Sigmoid colon (tissue), 7 donors: ENCODE results near the gene KLHL42. TPM values are rescaled to one million over a fixed set of nuclear protein-coding genes. Genes with fewer than 3 reads are reported as not detected.

Source experiments
- DNase-seq: peaks from one replicate; pipeline ENCODE4 v3.0.0-alpha.2; 2019
- H3K27ac ChIP-seq, 4 donors: fragments of 200-600 bp; sonication (generic); one replicate each; pipeline ENCODE4 v1.5.1; 2016 to 2019; ENCODE audit warnings: mild to moderate bottlenecking in 1 of 4
- H3K27me3 ChIP-seq, 3 donors: fragments of 200-600 bp; sonication (generic); one replicate each; pipeline ENCODE4 v1.5.1; 2019; ENCODE audit warnings: mild to moderate bottlenecking in 1 of 3
- H3K36me3 ChIP-seq, 4 donors: fragments of 200-600 bp; sonication (generic); one replicate each; pipeline ENCODE4 v1.5.1; 2016 to 2019
- H3K4me1 ChIP-seq, 4 donors: fragments of 200-600 bp; sonication (generic); one replicate each; pipeline ENCODE4 v1.5.1; 2017 to 2019
- H3K4me3 ChIP-seq, 4 donors: fragments of 200-600 bp; sonication (generic); one replicate each; pipeline ENCODE4 v1.5.1; 2017 to 2019; ENCODE audit warnings: mild to moderate bottlenecking in 2 of 4, moderate library complexity in 1 of 4
- H3K9me3 ChIP-seq, 4 donors: fragments of 200-600 bp in 3 of 4; sonication (generic) in 3 of 4; one replicate each; pipeline versions ENCODE4 v1.5.1 to v1.6.1; 2013 to 2019
- CTCF ChIP-seq, 4 experiments: fragments of 450-650 bp in 3 of 4; fragments of 200-600 bp in 1 of 4; IDR thresholded peaks; one replicate each; pipeline ENCODE4 v1.5.1; 2016 to 2019; ENCODE audit warnings: antibody characterized with exemption in 4 of 4, mild to moderate bottlenecking in 3 of 4, moderate library complexity in 2 of 4
- EP300 ChIP-seq, 4 donors: sonication (generic); formaldehyde crosslinking; IDR thresholded peaks; one replicate each; pipeline ENCODE4 v1.6.1; 2017; ENCODE audit warnings: antibody characterized with exemption in 4 of 4
- POLR2A ChIP-seq, 2 donors: fragments of 450-650 bp; IDR thresholded peaks; one replicate each; pipeline ENCODE4 v1.6.1; 2016; ENCODE audit warnings: antibody characterized with exemption in 2 of 2, mild to moderate bottlenecking in 2 of 2, moderate library complexity in 2 of 2
- POLR2AphosphoS5 ChIP-seq, 4 donors: sonication (generic); formaldehyde crosslinking; IDR thresholded peaks; one replicate each; pipeline ENCODE4 v1.6.1; 2017; ENCODE audit warnings: antibody characterized with exemption in 4 of 4
- WGBS, 2 donors: extraction: QIAGEN DNeasy Blood & Tissue Kit; methylation state at CpG; one replicate each; pipeline ENCODE4 v1.1.7; 2013; 5-methylcytosine and 5-hydroxymethylcytosine counted together
- intact Hi-C: fragments of 100-400 bp; cut with DNase I; formaldehyde crosslinking; loops from one replicate; pipeline ENCODE4 v1.15.1; 2023
- polyA plus RNA-seq, 3 donors: library from polyadenylated mRNA; stranded (reverse); fragments of 200-250 nt; gene quantifications; one replicate each; pipeline ENCODE4 v1.2.3, GENCODE V29; 2013
- total RNA-seq, 4 donors: library from RNA; depleted of rRNA; stranded (reverse); fragments of >200 nt; gene quantifications; one replicate each; pipeline ENCODE4 v1.1.0, GENCODE V29; 2016
- donor health status: healthy with polysubstance abuse.
- donor health status: Bipolar disorder and iron deficiency.
- donor health status: healthy.

Gene KLHL42
- total and polyA plus RNA-seq, 7 donors = 3.6 to 78.1 (median 60.7) TPM

- no peak for DNase-seq
- Histone ChIP-seq H3K4me3 (no peak overlapping the region), H3K36me3 (no peaks in the 10 kb centered on the region), H3K27ac (no peak overlapping the region), H3K27me3 (no peaks in the 10 kb centered on the region), H3K9me3 (no peaks in the 10 kb centered on the region), H3K4me1 (no peaks in the 10 kb centered on the region)
- TF ChIP-seq POLR2AphosphoS5 (IDR thresholded peaks at IDR 0.05) = no peak
- intact Hi-C loops = no loop called here
- WGBS, 2 donors = 87 to 90% methylated on average over 3 of the region's 3 CpGs
These were observed 8.3 kb upstream of the KLHL42 start for GRCh38 chr12:27771481-27772327.

- Histone ChIP-seq H3K27ac (no peak overlapping the region), H3K9me3 (no peaks in the 10 kb centered on the region), H3K4me1 (no peaks in the 10 kb centered on the region), H3K4me3 (no peak overlapping the region), H3K36me3 (no peaks in the 10 kb centered on the region), H3K27me3 (no peaks in the 10 kb centered on the region)
- intact Hi-C loops = no loop called here
- WGBS, 2 donors = 62 to 63% methylated on average over 5 of the region's 5 CpGs
- no peak for DNase-seq
- TF ChIP-seq EP300 (IDR thresholded peaks at IDR 0.05) (no peak), CTCF (IDR thresholded peaks at IDR 0.05) (no peak), POLR2AphosphoS5 (IDR thresholded peaks at IDR 0.05) (no peak), POLR2A (IDR thresholded peaks at IDR 0.05) (no peak)
These were observed 7.5 kb upstream of the KLHL42 start for GRCh38 chr12:27772328-27773049.

- WGBS, 2 donors = 92% methylated on average over 5 of the region's 5 CpGs
- no peaks in the 10 kb centered on the region for H3K27me3 ChIP-seq
- TF ChIP-seq CTCF (IDR thresholded peaks at IDR 0.05) (no peak), EP300 (IDR thresholded peaks at IDR 0.05) (no peak), POLR2AphosphoS5 (IDR thresholded peaks at IDR 0.05) (no peak), POLR2A (IDR thresholded peaks at IDR 0.05) (no peak)
- no peak overlapping the region for H3K27ac ChIP-seq
- no peaks in the 10 kb centered on the region for H3K9me3 ChIP-seq
- DNase-seq = no peak
- H3K4me3 ChIP-seq = no peak overlapping the region
- H3K36me3 ChIP-seq = no peaks in the 10 kb centered on the region
- intact Hi-C loops = no loop called here
- peaks cover 0 to 26% (median 18%) of the 10 kb centered on the region in 4 donors for H3K4me1 ChIP-seq
These were observed 2.9 kb upstream of the KLHL42 start for GRCh38 chr12:27777141-27777540.

- TF ChIP-seq CTCF (IDR thresholded peaks at IDR 0.05) = no peak
- TF ChIP-seq EP300 (IDR thresholded peaks at IDR 0.05) = no peak
- TF ChIP-seq POLR2AphosphoS5 (IDR thresholded peaks at IDR 0.05) = no peak
- TF ChIP-seq POLR2A (IDR thresholded peaks at IDR 0.05) = no peak
- H3K27ac ChIP-seq = no peak overlapping the region
- intact Hi-C loops = no loop called here
These were observed 1.8 kb upstream of the KLHL42 start for GRCh38 chr12:27778206-27778605.

GRCh38 chr12:27779416-27779919 is 565 bp upstream of the KLHL42 start:
- Histone ChIP-seq H3K4me3 (peak overlapping the region; percentile 69 to 79 (median 71)), H3K27ac (peak overlapping the region; percentile 86 to 98 (median 94)), H3K36me3 (no peaks in the 10 kb centered on the region), H3K9me3 (no peaks in the 10 kb centered on the region), H3K27me3 (no peaks in the 10 kb centered on the region), H3K4me1 (peaks cover 0 to 49% (median 40%) of the 10 kb centered on the region in 4 donors)
- intact Hi-C loops = no loop called here
- DNase-seq = peak; percentile 70
- 3 to 4% methylated on average over 36 of the region's 36 CpGs for WGBS, 2 donors
- TF ChIP-seq CTCF (IDR thresholded peaks at IDR 0.05) (no peak), EP300 (IDR thresholded peaks at IDR 0.05) (no peak), POLR2A (IDR thresholded peaks at IDR 0.05) (no peak)

More at GRCh38 chr12:27778206-27778605, 1.8 kb upstream of the KLHL42 start:
- no peak overlapping the region for H3K4me3 ChIP-seq
- no peaks in the 10 kb centered on the region for H3K27me3 ChIP-seq
- no peak for DNase-seq
- peaks cover 0 to 37% (median 28%) of the 10 kb centered on the region in 4 donors for H3K4me1 ChIP-seq
- WGBS, 2 donors = 55 to 73% methylated on average over 1 of the region's 1 CpG
- no peaks in the 10 kb centered on the region for H3K9me3 ChIP-seq
- H3K36me3 ChIP-seq = no peaks in the 10 kb centered on the region
